Stimulated activated CD4-positive, alpha-beta T cell treated with anti-CD3 and anti-CD28 coated beads, Interleukin-4, amount 100 ng/mL, for 24 hours (primary cell): ENCODE results near the gene AFAP1L1.

Experiments used
- DNase-seq: peaks from one replicate; pipeline ENCODE4 v3.0.0-alpha.2; 2020

Gene AFAP1L1

GRCh38 chr5:149355688-149356087, 84.0 kb downstream of the AFAP1L1 start:
- DNase-seq: peak; percentile 26

DNA sequence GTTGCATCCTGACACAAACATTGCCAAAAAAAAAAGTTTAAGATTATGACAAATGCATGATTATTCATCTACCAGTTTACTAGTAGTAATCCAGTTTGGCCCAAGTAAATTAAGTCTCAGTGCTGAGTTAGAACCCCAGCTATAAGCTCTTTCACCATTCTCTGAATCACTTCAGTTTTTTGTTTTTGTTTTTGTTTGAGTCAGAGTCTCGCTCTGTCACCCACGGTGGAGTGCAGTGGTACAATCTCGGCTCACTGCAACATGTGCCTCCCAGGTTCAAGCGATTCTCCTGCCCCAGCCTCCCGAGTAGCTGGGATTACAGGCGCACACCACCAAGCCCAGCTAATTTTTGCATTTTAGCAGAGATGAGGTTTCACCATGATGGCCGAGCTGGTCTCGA, 84.7 kb downstream of the AFAP1L1 start:
- peak; percentile 20 for DNase-seq

GRCh38 chr5:149357370-149358293, 86.0 kb downstream of the AFAP1L1 start, which contains the start of gene PCYOX1L:
PCYOX1L (plus strand) TSS chr5:149358046; CDS start chr5:149358069, 23 bp downstream.
- peak; percentile 99 for DNase-seq

- DNase-seq: peak; percentile 23
Measured at GRCh38 chr5:149358294-149358651, 86.6 kb downstream of the AFAP1L1 start.

DNA sequence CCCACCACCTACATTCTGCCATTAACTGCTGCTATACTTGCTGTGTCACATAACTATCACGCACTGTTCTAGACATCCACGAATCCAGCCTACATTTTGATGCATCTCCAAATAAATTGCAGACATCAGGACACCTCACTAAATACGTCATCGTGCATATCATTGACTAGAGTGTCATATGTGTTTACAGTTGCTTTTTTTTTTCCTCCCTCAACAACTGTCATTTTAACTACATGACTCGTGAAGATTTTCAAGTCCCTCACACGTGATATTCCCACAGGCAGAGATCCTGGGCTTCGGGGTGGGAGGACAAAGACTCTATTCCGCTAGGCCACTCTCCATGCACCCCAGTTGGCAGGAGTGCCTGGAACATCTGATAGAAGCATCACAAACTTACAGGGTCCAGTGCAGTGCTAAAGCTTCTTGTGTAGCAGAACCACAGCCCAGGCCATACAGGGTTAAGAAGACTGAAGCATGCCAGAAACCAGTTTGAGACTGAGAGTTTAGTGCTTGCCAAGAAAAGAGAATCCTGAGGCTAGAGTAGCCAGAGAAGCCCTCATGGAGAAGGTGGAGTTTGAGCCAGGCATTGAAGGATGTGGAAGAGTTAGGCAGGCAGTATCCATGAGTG, 87.3 kb downstream of the AFAP1L1 start:
- DNase-seq: no peak

GRCh38 chr5:149360272-149360671, 88.6 kb downstream of the AFAP1L1 start:
- DNase-seq: no peak

DNA sequence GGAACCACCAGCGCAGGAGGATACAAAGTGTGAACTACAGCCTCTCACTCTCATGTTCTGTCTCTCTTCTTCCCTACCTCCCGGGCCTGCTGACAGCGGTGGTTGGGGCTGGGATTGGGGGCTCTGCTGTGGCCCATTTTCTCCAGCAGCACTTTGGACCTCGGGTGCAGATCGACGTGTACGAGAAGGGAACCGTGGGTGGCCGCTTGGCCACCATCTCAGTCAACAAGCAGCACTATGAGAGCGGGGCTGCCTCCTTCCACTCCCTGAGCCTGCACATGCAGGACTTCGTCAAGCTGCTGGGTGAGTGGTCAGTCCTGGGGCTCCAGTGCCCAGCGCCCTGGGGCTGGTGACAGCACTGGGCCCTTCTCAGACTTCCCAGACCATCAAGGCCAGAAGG, 90.9 kb downstream of the AFAP1L1 start:
- no peak for DNase-seq

GRCh38 chr5:149363358-149363757, 91.7 kb downstream of the AFAP1L1 start:
- DNase-seq: no peak

GRCh38 chr5:149363936-149364335, 92.3 kb downstream of the AFAP1L1 start:
- DNase-seq: no peak

- DNase-seq: no peak
Measured at GRCh38 chr5:149364719-149365118, 93.1 kb downstream of the AFAP1L1 start.

DNA sequence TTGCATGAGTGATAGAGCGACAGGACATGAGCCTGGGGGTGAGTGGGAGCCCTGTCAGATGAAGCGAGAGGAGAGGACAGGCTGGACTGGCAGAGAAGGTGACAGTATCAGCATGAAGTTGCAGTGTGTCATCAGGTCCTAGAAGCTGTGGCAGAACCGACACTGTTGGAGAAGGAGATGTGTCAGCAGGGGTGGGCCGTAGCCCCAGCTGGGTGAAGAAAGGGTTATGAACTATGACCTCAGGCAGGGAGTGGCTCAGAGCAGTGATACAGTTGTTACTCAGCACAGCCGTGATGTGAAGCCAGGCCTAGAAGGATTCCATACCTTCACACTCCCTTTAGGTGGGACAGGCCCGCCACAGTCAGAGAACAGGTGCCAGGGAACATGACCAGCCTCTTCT, 93.8 kb downstream of the AFAP1L1 start:
- DNase-seq: no peak

GRCh38 chr5:149366169-149366729, 94.6 kb downstream of the AFAP1L1 start:
- no peak for DNase-seq

DNA sequence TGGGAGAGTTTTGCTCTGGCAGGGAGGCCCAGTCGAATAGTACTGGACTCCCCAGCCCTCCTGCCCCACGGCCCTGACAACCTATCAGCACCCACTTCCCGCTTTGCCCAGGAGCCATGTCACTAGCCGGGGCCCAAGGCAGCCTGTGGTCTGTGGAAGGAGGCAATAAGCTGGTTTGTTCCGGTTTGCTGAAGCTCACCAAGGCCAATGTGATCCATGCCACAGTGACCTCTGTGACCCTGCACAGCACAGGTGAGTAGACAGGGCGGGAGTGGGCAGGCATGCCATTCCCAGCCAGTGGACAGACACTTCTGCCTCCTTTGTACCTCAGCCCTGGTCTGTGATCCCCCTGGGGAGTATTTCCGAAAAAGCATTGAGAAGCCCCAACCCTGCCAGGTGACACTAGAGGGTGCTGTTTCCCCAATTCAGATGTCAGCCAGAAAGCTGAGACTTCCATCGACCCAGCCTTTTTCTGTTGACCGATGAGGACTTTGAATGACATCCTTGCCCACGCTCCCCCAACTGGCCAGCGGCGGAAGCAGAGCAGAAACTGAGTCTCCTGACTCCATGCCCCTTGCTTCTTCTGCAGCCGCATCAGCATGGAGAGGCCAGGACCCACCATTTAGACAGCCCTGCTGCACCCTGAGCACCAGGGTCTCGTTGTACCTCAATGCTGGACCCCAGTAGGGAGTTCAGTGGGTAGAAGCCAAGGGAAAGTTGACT, 95.8 kb downstream of the AFAP1L1 start:
- DNase-seq: peak; percentile 64

DNA sequence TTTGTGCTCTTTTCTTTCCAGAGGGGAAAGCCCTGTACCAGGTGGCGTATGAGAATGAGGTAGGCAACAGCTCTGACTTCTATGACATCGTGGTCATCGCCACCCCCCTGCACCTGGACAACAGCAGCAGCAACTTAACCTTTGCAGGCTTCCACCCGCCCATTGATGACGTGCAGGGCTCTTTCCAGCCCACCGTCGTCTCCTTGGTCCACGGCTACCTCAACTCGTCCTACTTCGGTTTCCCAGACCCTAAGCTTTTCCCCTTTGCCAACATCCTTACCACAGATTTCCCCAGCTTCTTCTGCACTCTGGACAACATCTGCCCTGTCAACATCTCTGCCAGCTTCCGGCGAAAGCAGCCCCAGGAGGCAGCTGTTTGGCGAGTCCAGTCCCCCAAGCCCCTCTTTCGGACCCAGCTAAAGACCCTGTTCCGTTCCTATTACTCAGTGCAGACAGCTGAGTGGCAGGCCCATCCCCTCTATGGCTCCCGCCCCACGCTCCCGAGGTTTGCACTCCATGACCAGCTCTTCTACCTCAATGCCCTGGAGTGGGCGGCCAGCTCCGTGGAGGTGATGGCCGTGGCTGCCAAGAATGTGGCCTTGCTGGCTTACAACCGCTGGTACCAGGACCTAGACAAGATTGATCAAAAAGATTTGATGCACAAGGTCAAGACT, 96.5 kb downstream of the AFAP1L1 start:
- no peak for DNase-seq

GRCh38 chr5:149370878-149371277, 99.2 kb downstream of the AFAP1L1 start:
- DNase-seq: no peak

GRCh38 chr5:149371296-149371962, 99.8 kb downstream of the AFAP1L1 start:
- peak; percentile 74 for DNase-seq

DNA sequence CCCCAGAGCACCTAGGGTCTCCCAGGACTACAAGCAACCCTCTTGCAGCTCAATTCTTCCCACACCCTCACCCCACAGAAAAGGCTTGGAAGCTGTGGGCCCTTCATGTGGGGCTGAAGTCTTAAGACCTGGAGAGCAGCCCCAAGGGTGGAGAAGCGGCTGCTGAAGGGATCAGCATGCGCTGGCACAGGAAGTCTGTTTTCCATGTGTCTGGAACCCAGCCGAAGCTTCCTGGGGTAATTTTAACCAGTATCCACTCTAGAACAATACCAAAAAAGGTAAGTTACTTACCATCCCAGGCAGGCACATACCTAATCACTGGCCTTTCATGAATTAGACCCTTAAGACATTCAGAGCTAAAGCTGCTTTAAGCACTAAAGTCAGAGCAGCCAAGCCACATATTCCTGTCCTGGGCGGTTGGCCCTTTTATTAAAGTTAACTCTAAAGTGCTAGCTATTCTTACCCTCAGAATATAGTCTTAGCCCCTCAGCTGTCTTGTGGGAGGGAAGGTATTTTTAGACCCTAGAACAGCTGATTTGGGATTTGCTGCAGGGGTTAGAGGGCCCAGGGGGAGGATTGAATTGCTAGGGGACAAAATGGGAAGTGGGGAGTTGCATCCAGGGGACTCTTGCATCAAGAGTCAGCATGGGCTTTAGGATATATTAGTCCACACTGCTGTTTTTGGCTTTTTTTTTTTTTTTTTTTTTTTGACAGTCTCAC, 100.6 kb downstream of the AFAP1L1 start:
- no peak for DNase-seq

- no peak for DNase-seq
Measured at GRCh38 chr5:149372932-149373331, 101.3 kb downstream of the AFAP1L1 start.

DNA sequence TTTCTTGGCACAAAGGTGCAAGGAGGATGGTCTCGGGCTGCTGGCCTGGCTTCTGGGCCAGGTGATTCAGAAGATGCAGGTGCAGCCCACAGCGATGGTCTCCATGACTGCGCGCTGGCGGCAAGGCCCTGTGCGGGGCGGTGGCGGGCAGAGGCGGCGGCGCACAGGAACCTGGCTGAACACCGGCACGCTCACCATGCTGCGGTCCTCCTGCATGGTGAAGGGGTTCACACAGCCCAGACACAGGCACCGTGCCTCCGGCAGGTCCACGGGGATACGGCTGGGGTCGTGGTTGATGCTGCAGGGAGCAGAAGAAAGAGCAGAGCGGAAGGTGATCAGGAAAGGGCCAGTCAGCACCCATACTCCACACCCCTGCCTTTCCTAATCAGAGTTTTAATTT, 102.6 kb downstream of the AFAP1L1 start:
- DNase-seq: no peak

DNA sequence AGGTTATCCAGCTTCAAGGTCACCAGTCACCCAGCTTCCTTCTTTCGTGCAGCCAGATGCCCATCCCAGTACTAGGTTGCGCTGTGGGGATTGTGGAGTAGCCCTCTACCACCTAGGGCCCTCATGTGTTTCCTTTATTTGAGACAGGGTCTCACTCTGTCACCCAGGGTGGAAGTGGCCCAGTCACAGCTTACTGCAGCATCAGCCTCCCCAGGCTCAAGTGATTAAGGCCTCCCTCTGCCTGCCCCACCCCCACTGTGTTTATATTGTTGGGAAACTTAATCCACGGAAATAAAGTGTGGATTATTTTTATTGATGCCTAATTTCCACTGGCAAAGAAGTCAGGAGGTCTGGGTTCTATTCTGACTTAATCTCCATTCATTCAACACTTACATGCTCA, 103.1 kb downstream of the AFAP1L1 start:
- DNase-seq: no peak

DNA sequence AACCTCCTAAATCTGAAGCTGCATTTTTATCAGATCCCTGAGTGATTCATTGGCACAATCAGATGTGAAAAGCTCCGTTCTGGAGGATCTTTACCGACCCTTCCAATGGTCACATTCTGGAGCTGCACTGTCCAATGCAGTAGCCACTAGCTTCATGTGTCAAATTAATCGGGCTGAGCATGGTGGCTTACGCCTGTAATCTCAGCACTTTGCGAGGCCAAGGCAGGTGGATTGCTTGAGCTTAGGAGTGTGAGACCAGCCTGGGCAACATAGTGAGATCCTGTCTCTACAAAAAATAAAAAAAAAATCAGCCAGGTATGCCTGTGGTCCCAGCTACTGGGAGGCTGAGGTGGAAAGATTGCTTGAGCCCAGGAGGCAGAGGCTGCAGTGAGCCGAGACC, 103.8 kb downstream of the AFAP1L1 start:
- no peak for DNase-seq
